Right lobe of liver (tissue), 4 donors: ENCODE results near the gene APBA1.

ENCODE experiments used
- CTCF ChIP-seq, 4 donors: fragments of 200-600 bp in 3 of 4; fragments of 450-650 bp in 1 of 4; IDR thresholded peaks; one replicate each; pipeline versions ENCODE4 v1.5.1 to v1.8.0; 2016 to 2022; ENCODE audit warnings: antibody characterized with exemption in 4 of 4, mild to moderate bottlenecking in 2 of 4
- POLR2A ChIP-seq: fragments of 450-650 bp; IDR thresholded peaks from one replicate; pipeline ENCODE4 v1.6.1; 2017; ENCODE audit warnings: antibody characterized with exemption, mild to moderate bottlenecking
- donor health status: DM: no; HTN: no; CAD: no.
- donor health status: DM: no; HTN: no; CAD: no.
- donor health status: DM: no; HTN: yes; CAD: no.

- no peak for TF ChIP-seq CTCF (IDR thresholded peaks at IDR 0.05)
- no peak for TF ChIP-seq POLR2A
These were observed 177.4 kb downstream of the APBA1 start for GRCh38 chr9:69494763-69495162.
